GM19099 (cell line): ENCODE data around the gene NUMBL.

Source experiments
- POLR2A ChIP-seq: IDR thresholded peaks from 3 replicates; pipeline ENCODE4 v1.6.1; 2011; ENCODE audit warnings: low read depth; ENCODE audit not compliant: insufficient read length; ENCODE audit errors: extremely low read depth

Gene NUMBL

GRCh38 chr19:40717880-40718773 is 27.7 kb upstream of the NUMBL start:
- no peak for TF ChIP-seq POLR2A

DNA sequence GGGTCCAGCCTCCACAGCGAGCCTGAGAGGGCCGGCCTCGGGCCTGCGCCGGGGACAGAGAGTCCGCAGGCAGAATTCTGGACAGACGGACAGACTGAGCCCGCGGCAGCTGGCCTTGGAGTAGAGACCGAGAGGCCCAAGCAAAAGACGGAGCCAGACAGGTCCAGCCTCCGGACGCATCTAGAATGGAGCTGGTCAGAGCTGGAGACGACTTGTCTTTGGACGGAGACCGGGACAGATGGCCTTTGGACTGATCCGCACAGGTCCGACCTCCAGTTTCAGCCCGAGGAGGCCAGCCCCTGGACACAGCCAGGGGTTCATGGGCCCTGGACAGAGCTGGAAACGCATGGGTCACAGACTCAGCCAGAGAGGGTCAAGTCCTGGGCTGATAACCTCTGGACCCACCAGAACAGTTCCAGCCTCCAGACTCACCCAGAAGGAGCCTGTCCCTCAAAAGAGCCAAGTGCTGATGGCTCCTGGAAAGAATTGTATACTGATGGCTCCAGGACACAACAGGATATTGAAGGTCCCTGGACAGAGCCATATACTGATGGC is 27.0 kb upstream of the NUMBL start:
- TF ChIP-seq POLR2A, result no peak

DNA sequence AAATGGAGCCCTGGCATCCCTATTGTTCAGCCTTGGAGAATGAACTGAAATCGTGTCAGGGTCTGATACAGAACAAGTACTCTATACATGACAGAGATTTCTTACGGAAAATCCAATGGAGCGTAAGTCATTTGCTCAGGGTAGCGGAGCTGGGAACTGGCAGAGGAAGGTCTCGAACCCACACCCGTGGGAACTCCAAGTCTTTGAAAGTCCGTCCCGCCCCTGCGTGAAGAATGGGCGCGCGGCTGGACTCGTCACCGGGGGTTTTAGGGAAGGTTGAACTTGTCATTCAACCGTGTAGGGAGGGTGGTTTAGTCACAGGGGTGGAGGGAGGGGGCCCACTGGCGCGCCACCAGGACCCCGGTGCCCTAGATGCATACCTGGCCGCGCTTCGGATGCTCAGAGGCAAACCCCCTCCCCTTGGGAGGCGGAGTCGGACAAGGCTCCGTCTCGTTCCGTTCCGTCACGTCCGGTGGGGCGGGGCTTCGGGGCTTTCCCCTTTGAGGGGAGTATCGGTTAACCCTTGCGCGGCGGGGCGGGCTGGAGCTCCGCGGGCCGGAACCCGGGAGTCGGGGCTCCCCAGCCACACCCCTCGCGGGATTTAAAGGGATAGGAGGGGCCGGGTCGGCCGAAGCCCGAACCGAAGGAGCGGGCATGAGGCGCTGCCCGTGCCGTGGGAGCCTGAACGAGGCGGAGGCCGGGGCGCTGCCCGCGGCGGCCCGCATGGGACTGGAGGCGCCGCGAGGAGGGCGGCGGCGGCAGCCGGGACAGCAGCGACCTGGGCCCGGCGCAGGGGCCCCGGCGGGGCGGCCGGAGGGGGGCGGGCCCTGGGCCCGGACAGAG is 26.3 kb upstream of the NUMBL start, which contains the start of the genes COQ8B and ITPKC:
COQ8B (minus strand) TSS at position 405 of the 843 bp plus-strand sequence. CDS start 2,254 bp downstream, outside the sequence.
ITPKC (plus strand) TSS at position 631 of the 843 bp plus-strand sequence; CDS start at position 655, 24 bp downstream.
- peak; percentile 65 for TF ChIP-seq POLR2A

GRCh38 chr19:40716031-40716481 is 25.6 kb upstream of the NUMBL start:
- no peak for TF ChIP-seq POLR2A

DNA sequence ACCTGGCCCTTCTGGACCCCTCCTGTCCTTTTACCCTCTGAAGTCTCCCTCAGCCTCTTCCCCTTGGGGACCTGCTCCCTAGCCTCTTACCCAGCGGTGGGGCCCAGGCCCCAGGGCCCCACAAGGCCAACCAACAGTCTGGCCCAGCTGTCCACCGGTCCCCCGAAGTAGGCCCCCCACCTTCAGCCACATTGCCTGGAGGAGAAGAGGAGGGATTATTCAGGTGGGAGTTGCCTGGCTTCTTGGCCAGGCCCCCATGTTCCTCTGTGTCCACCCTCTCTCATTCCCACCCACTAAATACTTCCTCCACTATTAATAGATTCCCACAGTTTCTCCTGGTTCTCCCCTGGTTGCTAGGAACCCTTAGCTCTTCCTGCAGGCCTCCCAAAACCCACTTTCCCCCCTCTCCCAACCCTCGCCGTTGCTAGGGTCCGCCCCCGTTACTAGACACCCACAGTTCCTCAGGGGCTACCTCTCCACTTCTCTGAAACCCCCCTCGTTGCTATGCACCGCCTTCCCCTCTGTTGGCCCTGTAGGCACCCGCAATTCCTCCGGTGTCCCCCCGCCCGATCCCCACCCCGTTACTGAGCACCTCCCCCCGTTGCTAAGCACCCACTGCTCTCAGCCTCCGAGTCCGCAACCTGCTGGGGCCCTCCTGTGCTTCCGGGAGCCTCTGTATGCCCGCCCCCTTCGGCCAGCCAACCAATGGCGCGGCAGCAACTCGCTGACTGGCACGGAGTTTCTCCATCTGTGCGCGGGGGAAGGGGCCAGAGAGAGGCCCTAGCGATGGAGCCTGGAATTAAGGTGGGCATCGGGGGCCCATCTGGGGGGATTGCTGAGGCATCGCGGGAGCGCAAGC is 24.2 kb upstream of the NUMBL start:
- peak; percentile 38 for TF ChIP-seq POLR2A

DNA sequence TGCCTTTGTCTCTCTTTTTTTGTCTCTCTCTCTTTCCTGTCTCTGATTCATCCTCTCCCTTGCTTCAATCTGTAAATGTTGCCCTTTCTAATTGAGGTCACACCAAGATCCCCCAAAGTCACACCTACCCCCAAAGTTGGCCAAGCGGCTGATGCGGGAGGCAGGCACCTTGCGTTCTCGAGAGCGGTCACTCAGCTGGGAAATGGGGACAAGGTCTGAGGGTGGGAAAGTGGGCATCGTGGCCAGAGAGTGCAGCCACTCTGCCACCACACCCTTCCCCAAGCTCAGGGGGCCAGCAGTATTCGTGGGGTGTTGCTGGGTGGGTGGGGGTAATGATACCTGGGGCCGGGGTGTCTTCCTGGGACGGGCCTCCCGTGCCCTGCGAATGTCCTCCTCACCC is 23.5 kb upstream of the NUMBL start:
- TF ChIP-seq POLR2A, result no peak

DNA sequence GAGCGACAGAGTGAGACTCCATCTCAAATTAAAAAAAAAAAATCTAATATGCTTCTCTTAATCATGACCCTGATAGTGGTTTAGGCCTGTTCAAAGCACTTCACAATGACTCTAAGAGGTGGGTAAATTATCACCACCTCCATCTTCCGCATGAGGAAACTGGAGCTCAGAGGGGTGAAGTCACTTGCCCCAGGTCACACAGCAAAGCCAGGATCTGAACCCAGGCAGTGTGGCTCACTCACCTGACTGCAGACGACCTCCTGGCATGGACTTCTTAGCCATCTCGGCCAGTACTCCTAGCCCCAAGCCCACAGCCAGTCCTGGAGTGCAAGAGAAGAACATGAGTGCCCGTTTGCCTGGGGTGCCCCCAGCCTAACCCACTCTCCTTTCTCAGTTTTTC is 19.4 kb upstream of the NUMBL start:
- TF ChIP-seq POLR2A, result no peak

- no peak for TF ChIP-seq POLR2A
Observed at GRCh38 chr19:40707615-40708014, 17.2 kb upstream of the NUMBL start.

- no peak for TF ChIP-seq POLR2A
Observed at GRCh38 chr19:40705950-40706619, 15.6 kb upstream of the NUMBL start.

DNA sequence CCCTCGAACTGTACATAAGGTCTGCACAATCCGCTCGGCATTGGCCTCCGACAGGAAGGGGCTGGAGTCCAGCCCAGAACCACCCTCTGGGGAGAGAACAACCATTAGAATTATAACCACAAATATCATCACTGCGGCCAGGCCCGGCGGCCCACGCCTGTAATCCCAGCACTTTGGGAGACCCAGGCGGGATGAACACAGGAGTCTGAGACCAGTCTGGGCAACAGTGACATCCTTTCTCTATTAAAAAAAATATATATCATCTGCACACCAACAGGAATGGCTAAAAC is 14.9 kb upstream of the NUMBL start:
- TF ChIP-seq POLR2A, result no peak

DNA sequence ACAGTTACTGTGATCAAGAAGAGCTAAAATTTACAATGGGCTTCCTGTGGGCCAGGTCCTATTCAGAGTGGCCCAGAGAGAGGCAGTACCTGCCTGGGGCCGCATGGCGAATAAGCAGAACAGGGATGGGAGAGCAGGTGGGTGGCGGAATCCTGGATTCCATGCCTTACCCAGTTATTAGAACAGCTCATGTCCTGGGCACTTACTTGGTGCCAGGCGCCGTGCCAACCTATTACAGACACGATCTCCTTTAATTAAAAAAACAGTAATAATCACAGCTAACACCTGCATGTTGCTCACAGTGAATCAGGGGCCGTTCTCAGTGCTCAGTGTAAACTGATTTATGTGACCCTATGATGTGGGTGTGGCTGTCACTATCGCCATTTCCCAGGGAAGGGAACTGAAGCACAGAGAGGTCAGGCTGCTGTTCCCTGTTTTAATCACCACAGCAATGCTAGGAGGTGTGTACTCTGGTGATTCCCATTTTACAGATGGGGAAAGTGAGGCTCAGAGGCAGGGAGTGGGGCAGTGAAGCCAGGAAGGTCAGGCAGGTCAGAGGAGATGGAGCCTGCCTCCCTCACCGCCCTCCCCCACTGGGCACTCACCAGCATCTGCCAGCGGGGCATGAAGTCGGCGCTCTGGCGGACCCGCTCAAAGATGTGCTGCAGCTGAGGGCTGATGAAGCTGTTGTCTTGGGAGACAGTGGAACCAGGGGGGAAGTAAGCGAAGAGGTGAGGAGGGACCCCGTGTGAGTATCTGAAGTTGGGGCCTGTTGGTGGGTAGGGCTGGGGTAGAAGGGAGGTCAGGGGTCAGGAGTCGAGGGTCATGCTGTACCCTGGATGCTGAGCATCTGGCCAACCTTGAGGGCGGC is 14.3 kb upstream of the NUMBL start:
- TF ChIP-seq POLR2A, result no peak

- no peak for TF ChIP-seq POLR2A
Observed at GRCh38 chr19:40703029-40703755, 12.7 kb upstream of the NUMBL start.
